Activated CD8-positive, alpha-beta memory T cell treated with anti-CD3 and anti-CD28 coated beads for 48 hours (primary cell): ENCODE data around the gene IL20.

Source experiments
- DNase-seq, 3 experiments: peaks; one replicate each; pipeline ENCODE4 v3.0.0-alpha.2; 2020; ENCODE audit warnings: low read depth in 2 of 3, low spot score in 2 of 3

The IL20 gene, protein sequence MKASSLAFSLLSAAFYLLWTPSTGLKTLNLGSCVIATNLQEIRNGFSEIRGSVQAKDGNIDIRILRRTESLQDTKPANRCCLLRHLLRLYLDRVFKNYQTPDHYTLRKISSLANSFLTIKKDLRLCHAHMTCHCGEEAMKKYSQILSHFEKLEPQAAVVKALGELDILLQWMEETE

DNA sequence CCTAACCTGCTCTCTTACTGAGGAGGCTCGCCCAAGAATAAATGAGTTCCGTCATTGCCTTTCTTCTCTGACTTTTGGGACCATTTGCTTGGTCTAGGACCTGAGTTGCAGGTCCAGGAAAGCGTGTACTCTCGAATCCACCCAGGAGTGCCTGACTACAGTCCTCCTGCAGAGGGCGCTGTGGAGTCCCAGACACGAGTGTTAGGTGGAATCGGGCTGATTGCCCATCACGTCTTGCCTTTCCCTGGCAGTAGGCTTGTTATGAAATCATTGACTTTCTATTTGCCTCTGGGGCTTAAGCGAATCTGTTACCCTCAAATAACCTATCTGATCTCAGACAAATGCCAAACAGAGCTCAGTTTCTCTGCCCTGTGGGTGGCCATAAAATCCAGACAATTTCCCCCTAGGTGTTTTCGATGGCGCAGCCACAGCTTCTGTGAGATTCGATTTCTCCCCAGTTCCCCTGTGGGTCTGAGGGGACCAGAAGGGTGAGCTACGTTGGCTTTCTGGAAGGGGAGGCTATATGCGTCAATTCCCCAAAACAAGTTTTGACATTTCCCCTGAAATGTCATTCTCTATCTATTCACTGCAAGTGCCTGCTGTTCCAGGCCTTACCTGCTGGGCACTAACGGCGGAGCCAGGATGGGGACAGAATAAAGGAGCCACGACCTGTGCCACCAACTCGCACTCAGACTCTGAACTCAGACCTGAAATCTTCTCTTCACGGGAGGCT lies at the start of gene IL20:
TSS of gene IL20 (plus strand) at position 685 of the 733 bp plus-strand sequence. CDS start 230 bp downstream, outside the sequence.
- peak; percentile 43 to 95 (median 91) for DNase-seq

DNA sequence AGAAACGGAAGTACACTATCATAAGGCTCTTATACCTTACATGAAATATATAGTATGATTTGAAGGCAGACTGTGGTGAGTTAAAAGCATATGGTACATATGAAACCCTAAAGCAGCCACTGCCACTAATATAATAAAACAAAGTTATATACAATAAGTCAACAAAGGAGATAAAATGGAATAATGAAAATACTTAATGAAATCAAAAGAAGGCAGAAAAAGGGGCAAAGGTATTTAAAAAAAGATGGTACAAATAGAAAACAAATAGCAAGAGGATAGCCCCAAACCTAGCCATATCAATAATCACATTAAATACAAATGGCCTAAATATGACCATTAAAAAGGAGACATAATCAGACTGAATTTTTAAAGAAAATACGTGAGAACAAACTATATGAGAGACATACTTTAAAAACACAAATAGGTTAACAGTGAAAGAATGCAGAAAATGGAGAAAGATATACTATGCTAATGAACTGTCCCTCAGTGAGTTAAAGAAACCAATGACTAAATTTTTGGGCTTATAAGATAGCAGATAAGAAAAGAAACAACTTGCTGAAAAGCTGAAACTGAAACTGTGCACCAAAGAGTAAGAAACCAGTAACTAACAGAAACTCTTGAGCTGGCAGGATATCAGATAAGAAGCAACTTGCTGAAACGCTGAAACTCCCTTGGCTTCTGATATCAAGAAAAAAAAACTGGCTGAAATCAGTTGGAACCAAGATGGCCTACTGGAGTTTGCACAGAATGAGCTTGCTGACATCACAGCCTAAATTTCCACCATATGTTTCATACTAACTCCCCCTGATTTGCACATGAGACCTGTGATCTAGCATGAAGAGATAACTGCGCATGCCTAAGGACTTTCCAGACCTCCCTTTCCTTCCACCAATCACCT lies 48.8 kb upstream of the IL20 start:
- no peak for DNase-seq

DNA sequence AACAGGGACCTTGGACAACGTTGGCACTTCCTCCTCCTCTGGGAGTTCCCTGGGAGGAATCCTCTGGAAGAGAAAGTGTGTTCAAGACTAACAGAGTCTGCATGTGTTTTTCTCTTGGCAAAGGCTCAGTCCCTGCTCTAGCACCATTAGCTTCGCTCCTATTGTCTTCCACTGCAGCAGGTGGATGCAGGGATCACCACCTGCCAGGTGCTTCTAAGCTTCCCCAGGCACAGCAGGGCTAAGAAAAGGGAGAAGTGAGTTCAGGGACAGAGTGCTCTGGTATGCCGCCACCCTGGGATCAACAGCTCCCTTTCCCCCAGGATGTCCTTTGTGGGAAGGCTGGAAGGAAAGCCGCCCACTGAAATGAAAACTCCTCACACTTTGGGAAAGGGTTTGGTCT lies 43.9 kb upstream of the IL20 start:
- no peak for DNase-seq

DNA sequence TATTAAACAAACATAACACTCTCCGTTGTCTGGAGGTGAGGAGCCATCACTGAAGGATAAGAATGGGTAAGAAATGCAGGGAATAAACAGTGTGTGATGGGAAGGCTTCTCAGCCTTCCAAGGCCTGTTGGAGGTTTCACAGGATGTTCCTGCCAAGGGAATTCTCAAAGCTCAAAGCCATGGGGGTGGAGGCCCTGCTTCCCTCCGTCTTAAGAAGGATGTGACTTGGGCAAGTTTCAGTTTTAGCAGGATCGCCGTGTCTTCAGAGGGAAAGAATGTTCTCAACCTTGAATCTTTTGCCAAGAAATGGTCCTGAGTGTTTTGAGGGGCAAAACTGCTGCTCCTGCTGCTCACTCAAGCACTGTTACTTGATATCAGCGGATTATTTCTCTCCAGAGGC lies 41.7 kb upstream of the IL20 start:
- DNase-seq, result no peak

DNA sequence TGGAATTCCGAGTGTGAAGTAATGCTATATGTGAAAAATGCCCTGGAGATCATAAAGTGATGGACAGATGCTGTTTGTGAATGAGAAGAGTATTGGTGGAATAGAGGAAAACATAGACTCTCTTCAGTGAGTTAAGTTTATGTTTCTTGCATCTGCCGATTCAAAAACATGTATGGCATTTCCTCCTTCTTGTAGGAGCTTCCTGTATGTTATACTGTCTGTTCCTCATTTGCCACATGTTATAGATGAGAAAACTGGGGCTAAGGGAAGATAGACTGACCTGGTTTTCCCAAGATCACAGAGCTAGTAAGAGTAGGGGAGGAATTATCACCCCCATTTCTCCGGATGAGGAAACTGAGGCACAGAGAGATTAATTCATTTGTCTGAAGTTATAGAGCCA lies 41.1 kb upstream of the IL20 start:
- DNase-seq, result no peak

DNA sequence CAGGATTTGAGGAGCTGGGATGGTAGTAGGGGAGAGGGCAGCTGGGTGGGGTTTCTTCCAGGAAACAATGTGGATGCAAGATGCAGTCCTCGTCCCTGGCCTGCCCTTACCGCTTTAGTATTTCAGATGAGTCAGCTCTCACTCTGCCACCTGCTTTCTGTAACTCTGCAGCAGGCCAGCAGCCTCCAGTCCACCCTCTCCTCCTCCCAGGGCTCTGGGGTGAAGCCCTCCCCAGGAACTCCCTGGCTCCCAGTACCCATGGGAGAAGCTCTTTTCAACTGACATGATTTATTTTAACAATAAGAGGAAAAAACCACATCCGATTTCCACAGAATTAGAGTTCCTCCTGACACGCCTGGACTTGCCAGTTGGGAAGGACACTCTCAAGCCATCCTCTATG lies 39.0 kb upstream of the IL20 start:
- DNase-seq, result no peak

DNA sequence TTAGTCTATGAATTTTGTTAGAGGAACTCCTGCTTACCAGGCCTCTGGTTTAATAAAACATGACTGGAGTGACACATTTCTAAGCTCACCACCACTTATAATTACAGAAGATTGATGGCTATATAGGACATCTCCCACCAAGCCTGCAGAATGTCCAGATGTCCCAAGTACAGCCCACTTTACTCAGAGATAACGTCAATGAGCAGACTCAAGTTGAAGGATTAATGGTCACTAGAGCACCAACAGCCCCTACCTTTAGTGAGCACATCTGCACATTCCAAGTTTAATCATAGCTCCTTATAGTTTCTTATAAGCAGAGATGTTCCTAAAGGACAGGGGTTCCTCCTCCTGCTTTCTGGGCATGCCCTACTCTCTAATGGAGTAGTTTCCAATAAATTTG lies 37.4 kb upstream of the IL20 start:
- no peak for DNase-seq

DNA sequence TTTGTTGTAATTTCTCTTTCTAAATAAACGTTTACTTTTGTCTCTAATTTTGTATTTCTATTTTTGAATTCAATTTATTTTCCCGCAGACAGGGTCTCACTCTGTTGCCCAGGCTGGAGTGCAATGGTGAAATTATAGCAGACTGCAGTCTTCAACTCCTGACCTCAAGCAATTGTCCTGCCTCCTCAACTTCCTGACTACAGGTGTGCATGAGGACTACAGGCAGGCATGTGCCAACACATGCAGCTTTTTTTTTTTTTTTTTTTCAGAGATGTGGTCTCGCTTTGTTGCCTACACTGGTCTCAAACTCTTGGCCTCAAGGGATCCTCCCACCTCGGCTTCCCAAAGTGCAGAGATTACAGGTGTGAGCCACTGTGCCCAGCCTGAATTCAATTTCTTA lies 36.7 kb upstream of the IL20 start:
- no peak for DNase-seq

DNA sequence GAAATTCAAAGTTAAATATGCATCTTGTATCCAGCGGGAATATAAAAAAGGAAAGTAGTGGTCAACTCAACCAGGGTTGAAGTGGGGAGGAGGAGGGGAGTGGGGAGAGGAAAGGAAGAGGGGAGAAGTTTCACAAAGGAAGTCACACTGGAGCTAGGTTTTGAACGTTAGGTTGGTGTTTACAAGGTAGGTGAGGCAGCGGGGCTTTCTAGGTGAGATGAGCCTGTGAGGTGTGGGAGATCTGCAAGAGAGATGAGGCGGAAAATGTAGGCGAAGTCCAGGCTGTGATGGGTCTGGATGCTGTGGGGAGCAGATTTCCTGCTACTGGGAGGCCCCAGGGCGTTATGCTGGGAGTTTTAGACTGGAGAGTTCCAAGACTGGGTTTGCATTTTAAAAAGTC lies 36.1 kb upstream of the IL20 start:
- no peak for DNase-seq

DNA sequence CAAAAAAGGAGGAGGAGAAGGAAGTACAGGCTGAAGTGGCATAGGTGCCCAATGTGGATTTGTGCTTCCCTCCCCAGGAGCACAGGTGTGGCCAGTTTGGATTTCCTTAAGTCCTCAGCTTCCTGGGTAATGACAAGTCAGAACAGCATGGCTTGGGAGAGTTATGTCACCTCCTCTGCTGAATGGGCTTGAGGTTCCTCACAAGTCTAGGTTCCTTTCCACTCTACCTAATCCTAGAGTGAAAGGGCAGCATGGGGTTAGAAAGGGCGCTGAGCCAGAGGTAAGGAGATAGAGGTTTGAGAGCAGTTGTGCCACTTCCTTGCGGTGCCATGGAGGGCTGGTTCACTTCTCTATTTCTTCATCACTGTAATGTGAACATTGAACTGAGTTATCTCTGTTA lies 35.5 kb upstream of the IL20 start:
- DNase-seq, result no peak

DNA sequence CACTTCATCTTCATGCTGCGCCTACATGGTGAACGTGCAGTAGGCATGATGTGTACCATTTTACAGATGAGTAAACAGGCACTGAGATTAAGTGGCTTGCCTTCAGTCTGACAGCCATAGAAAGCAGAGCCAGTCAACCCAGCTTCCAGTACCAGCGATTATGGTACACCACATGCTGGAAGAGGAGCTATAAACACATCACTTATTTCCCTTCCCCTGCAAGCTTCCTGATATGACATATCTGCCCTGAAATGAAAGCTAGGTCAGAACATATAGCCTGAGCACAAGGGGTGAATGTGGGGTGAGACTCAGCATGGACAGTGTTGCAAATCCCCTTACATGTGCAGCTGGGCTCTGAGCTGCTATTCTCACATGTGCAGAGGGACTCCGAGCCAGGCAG lies 33.8 kb upstream of the IL20 start:
- DNase-seq, result no peak

DNA sequence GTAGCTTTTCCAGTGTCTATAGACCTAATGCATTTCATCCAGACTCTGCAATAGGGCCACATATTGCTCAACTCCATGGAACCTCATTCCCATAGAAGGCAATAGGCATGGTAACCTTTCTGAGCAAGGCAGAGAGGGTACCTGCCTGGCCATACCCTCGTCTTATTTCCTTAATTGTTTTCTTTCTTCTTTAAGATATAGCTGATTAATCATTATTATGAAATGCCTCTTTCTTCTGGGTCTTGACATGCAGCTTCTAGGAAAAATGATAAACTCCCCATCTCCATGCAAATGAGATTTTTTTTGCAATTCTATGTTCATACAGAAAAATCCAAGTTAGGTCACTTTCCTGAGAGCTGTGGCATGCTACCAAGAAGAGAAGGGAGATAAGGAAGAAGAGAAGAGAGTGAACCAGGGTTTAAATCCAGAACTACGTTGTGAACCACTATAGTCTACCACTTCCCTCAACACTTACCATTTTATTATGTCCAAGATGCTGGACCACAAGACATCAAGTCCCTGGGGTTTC lies 33.0 kb upstream of the IL20 start:
- DNase-seq, result no peak

DNA sequence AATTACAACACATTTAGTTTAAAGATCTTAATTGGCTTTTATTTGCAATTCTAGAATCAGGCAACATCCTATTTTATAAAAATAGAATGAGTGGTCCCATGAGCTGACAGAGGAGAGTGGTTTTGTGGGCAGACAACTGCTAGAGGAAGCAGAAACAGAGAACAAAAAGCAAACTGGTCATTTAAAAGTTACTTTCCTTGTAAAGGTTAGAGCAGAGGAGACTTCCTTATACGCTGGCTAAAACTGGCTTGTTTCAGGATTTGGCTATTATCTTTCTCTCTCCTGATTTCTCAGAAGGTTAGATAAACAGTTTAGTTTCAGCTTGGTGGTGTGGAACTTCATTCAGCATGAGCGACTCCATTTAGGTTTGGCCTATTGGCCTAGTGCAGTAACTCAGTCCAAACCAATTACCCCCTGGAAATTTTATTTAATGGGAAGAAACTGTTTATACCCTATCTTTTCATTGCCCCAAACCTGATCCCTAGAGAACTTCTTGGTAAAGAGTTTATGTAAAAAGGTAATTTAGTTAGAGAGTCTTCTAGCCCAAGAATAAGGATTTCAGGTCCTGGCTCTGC lies 32.2 kb upstream of the IL20 start:
- DNase-seq, result no peak

DNA sequence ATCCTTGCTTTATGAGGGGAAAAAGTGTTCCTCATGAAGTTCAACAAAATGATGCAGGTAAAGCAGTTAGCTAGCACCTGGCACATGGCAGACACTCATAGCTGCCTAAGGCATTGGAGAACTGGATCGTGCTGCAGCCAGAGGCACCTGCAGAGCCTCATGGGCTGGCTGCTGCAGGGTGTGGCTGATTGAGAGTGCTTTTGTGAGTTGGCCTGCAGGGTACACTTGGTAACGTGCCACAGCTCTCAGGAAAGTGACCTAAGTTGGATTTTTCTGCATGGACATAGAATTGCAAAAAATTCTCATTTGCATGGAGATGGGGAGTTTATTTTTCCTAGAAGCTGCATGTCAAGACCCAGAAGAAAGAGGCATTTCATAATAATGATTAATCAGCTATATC lies 31.6 kb upstream of the IL20 start:
- no peak for DNase-seq

DNA sequence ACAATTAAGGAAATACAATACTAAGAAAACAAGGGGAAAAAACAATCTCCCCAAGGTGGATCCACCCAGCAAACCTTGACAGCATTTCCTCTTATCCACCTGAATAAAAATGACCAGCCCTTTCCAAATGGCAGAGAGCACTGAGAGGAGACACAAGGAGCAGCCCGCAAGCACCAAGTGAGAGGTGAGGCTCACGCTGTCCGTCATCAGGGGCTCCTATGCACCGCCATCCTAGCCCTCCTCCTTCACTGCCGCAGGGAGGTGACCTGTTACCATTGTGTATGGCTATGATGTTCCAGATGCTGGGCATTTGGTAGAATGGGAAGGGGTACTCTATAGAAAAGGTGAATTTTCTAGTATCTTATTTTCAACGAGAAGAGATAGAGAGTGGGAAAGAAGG lies 31.2 kb upstream of the IL20 start:
- DNase-seq, result no peak

DNA sequence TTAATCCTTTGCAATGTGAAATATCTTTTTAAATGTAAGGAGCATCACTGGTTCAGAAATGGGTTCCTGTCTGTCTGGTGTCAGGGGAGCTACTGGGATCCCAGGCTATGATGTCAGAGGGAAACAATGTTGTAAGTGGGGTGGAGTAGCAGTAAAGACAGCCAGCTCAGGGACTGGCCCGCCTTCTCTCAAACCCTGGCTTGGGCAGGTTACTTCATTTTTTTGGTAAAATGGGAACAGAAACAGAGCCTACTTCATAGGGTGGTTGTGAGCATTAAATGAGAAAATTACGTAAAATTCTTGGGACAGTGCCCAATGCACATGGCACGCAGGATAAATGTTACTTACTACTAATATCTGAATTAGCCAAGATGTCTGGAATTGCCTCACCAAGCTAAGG lies 30.7 kb upstream of the IL20 start:
- no peak for DNase-seq

DNA sequence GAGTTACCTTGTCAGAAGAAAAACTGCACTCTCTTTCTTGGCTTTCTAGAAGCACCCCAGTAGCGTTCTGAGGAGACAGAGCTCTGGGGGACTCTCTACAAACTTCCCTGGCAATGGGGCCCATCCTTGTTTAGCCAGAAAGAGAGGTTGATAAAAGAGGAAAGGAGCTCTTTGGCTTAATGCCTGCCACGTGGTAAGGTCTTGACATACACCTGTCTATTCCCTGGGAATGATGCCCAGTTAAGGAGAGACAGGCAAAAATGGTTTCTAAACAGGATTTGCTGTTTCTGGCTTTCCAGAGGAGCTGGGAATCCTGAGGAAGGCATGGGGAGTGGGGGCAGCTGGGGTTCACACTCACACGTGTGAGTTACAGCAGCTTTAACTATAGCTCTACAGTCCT lies 30.2 kb upstream of the IL20 start:
- DNase-seq, result no peak

DNA sequence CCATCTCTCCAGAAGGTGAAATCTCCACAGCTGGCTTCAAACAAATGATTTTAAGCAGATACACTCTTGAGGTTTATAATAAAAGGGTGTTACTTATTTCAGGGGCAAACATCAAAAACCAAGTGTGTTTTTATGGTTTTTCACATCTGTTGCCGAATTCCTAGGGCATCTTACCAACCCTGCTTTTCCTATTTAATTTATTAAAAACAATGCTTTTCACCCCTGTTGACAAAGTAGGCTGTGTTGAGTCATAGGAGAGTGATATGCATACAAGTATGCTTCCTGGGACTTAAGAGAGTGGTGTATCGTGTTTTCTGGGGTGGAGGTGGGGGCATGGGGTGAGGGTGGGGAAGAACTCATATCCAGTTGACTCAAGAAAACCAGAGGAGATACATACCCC lies 29.3 kb upstream of the IL20 start:
- no peak for DNase-seq

DNA sequence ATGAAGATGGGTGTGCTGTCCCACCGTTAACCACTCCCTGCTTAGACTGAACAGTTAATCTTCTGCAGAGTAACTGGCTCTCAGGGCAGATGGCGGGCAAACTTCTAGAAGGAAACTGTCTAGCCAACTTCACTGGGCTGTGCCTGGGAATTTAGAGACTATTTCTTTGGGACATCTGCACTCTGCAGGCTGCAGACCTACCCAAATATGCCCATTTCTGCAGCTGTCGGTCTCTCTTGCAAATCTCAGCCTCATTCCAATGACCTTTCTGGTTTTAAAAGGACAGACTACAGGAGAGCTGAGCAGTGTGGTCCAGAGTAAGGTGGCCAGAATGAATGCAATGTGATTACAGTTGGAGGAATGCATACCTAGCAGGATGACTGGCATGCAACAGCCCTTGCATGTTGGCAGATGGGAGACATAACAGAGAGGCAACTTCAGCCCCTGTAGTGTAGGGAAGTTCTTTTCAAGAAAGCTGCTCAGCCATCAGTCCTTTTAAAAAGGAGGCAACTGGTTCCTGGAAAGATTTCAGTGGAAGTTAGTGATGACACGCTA lies 26.3 kb upstream of the IL20 start:
- no peak for DNase-seq

DNA sequence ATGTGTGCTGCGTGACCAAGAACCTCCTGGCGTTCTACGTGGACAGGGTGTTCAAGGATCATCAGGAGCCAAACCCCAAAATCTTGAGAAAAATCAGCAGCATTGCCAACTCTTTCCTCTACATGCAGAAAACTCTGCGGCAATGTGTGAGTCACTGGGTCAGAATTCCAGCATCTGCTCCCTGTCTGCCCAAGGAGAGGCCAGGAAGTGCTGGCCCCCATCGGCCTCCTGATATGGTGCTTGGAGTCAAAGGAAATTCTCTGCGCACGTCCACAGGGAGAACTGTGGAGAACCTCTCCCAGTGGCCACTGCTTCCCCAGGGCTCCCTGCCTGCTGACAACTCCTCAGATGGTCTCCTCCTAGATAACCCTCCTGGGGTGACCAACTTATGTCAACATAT lies 25.6 kb upstream of the IL20 start:
- no peak for DNase-seq

DNA sequence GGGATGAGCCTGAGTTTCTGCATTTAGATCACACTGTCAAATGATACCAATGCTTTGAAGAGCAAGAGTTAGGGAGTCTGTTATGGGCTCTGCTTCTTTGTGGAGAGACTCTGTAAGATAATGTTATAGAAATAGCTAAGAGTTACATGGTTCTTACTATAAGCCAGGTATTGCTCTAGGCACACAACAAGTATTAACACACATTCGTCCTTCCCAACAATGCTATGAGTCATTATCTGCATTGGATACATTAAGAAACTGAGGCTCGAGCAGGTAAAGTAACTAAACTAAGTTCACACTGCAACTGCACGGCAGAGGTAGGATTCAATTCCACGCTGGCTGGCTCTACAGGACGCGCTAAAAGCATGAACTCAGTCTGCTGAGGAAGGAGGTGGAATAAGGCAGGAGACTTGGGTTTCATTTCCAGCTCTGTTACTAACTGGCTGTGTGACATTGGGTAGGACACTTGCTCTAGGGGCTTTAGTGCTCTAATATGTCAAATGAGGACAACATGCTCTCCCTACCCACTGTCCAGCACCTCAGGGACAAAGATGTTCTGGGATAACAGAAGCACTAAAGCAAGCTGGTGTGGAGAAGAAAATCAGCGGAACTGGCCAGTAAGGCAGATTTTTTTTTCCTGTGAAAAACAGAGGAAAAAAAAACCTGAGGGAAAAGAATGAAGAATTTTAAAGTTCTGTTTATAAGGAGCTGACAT lies 23.7 kb upstream of the IL20 start:
- no peak for DNase-seq
